Adipocyte (in vitro differentiated cells): ENCODE data around the gene SLC1A2.
A peak's percentile ranks its signal among the peaks of the same experiment; 100 is the strongest.

Source experiments
- DNase-seq: peaks from one replicate; pipeline ENCODE4 v3.0.0-alpha.2; 2015; ENCODE audit warnings: low read depth
- H3K27me3 ChIP-seq: replicated peaks from 2 replicates; pipeline ENCODE4 v1.7.0; 2013; ENCODE audit warnings: mild to moderate bottlenecking, low read length, moderate library complexity; ENCODE audit not compliant: control insufficient read depth, insufficient read depth
- H3K36me3 ChIP-seq: 2 replicates; pipeline ENCODE4 v1.7.0; 2013; ENCODE audit warnings: low read length, mild to moderate bottlenecking, moderate library complexity; ENCODE audit not compliant: control insufficient read depth, insufficient read depth, severe bottlenecking
- H3K4me1 ChIP-seq: 2 replicates; pipeline ENCODE4 v1.7.0; 2013; ENCODE audit warnings: mild to moderate bottlenecking, low read length, moderate library complexity; ENCODE audit not compliant: control insufficient read depth, insufficient read depth
- H3K4me3 ChIP-seq: 2 replicates; pipeline ENCODE4 v1.7.0; 2013; ENCODE audit warnings: mild to moderate bottlenecking, low read length, moderate library complexity
- H3K9ac ChIP-seq: 2 replicates; pipeline ENCODE4 v1.7.0; 2013; ENCODE audit warnings: mild to moderate bottlenecking, low read length, moderate library complexity
- H3K9me3 ChIP-seq: 2 replicates; pipeline ENCODE4 v1.7.0; 2013; ENCODE audit warnings: mild to moderate bottlenecking, low read length, moderate library complexity; ENCODE audit not compliant: control insufficient read depth

SLC1A2 gene

GRCh38 chr11:35334385-35335090, 84.8 kb downstream of the SLC1A2 start:
- no peak for DNase-seq
- Histone ChIP-seq H3K4me1 (peaks cover 21% of the 10 kb centered on the region), H3K36me3 (no peaks in the 10 kb centered on the region), H3K27me3 (no peaks in the 10 kb centered on the region), H3K4me3 (no peak overlapping the region), H3K9me3 (no peaks in the 10 kb centered on the region), H3K9ac (no peak overlapping the region)

GRCh38 chr11:35332524-35332923, 86.8 kb downstream of the SLC1A2 start:
- no peak for DNase-seq
- no peak overlapping the region for H3K4me3 ChIP-seq
- H3K9ac ChIP-seq: no peak overlapping the region
- no peaks in the 10 kb centered on the region for H3K36me3 ChIP-seq
- no peaks in the 10 kb centered on the region for H3K27me3 ChIP-seq
- peaks cover 16% of the 10 kb centered on the region for H3K4me1 ChIP-seq
- no peaks in the 10 kb centered on the region for H3K9me3 ChIP-seq

- H3K9ac ChIP-seq: no peak overlapping the region
These were observed 88.4 kb downstream of the SLC1A2 start for GRCh38 chr11:35330931-35331330.

GRCh38 chr11:35330156-35330889, 89.0 kb downstream of the SLC1A2 start:
- H3K4me3 ChIP-seq: no peak overlapping the region
- no peaks in the 10 kb centered on the region for H3K9me3 ChIP-seq
- no peaks in the 10 kb centered on the region for H3K36me3 ChIP-seq
- H3K9ac ChIP-seq: no peak overlapping the region
- H3K27me3 ChIP-seq: no peaks in the 10 kb centered on the region
- H3K4me1 ChIP-seq: peaks cover 5% of the 10 kb centered on the region
- DNase-seq: no peak

More at GRCh38 chr11:35330931-35331330, 88.4 kb downstream of the SLC1A2 start:
- no peaks in the 10 kb centered on the region for H3K9me3 ChIP-seq
- peaks cover 6% of the 10 kb centered on the region for H3K4me1 ChIP-seq
- H3K27me3 ChIP-seq: no peaks in the 10 kb centered on the region
- no peak overlapping the region for H3K4me3 ChIP-seq
- H3K36me3 ChIP-seq: no peaks in the 10 kb centered on the region
- DNase-seq: no peak

GRCh38 chr11:35327829-35328228, 91.5 kb downstream of the SLC1A2 start:
- Histone ChIP-seq H3K9ac (no peak overlapping the region), H3K4me1 (peaks cover 18% of the 10 kb centered on the region), H3K4me3 (no peak overlapping the region), H3K9me3 (no peaks in the 10 kb centered on the region), H3K36me3 (no peaks in the 10 kb centered on the region), H3K27me3 (no peaks in the 10 kb centered on the region)
- DNase-seq: no peak

GRCh38 chr11:35326266-35326879, 93.0 kb downstream of the SLC1A2 start:
- Histone ChIP-seq H3K36me3 (no peaks in the 10 kb centered on the region), H3K9me3 (no peaks in the 10 kb centered on the region), H3K4me1 (peaks cover 32% of the 10 kb centered on the region), H3K9ac (no peak overlapping the region), H3K4me3 (no peak overlapping the region), H3K27me3 (no peaks in the 10 kb centered on the region)
- no peak for DNase-seq

GRCh38 chr11:35324981-35325380, 94.4 kb downstream of the SLC1A2 start:
- H3K9ac ChIP-seq: no peak overlapping the region
- H3K9me3 ChIP-seq: no peaks in the 10 kb centered on the region
- no peaks in the 10 kb centered on the region for H3K36me3 ChIP-seq
- H3K4me1 ChIP-seq: peaks cover 34% of the 10 kb centered on the region
- peak; percentile 33 for DNase-seq
- no peak overlapping the region for H3K4me3 ChIP-seq
- H3K27me3 ChIP-seq: no peaks in the 10 kb centered on the region

- DNase-seq: no peak
- H3K9me3 ChIP-seq: no peaks in the 10 kb centered on the region
- H3K4me3 ChIP-seq: no peak overlapping the region
- H3K36me3 ChIP-seq: no peaks in the 10 kb centered on the region
- H3K27me3 ChIP-seq: no peaks in the 10 kb centered on the region
- H3K9ac ChIP-seq: no peak overlapping the region
- H3K4me1 ChIP-seq: peaks cover 34% of the 10 kb centered on the region
These were observed 95.0 kb downstream of the SLC1A2 start for GRCh38 chr11:35324183-35324886.

- DNase-seq: peak; percentile 30
- Histone ChIP-seq H3K9me3 (no peaks in the 10 kb centered on the region), H3K27me3 (no peaks in the 10 kb centered on the region), H3K4me3 (no peak overlapping the region), H3K9ac (no peak overlapping the region), H3K36me3 (no peaks in the 10 kb centered on the region), H3K4me1 (peaks cover 34% of the 10 kb centered on the region)
These were observed 96.1 kb downstream of the SLC1A2 start for GRCh38 chr11:35323076-35323868.

- H3K27me3 ChIP-seq: no peaks in the 10 kb centered on the region
- no peak for DNase-seq
- H3K9ac ChIP-seq: no peak overlapping the region
- H3K4me1 ChIP-seq: peaks cover 34% of the 10 kb centered on the region
- H3K4me3 ChIP-seq: no peak overlapping the region
- no peaks in the 10 kb centered on the region for H3K9me3 ChIP-seq
- H3K36me3 ChIP-seq: no peaks in the 10 kb centered on the region
These were observed 96.9 kb downstream of the SLC1A2 start for GRCh38 chr11:35322318-35322979.
